ENCODE results near the gene MAFB.
"Not testable (repeated sequence)": the region's sequence is repeated elsewhere in the genome, so short reads cannot be mapped to it uniquely, and the experiment has no call there.

Gene MAFB

DNA sequence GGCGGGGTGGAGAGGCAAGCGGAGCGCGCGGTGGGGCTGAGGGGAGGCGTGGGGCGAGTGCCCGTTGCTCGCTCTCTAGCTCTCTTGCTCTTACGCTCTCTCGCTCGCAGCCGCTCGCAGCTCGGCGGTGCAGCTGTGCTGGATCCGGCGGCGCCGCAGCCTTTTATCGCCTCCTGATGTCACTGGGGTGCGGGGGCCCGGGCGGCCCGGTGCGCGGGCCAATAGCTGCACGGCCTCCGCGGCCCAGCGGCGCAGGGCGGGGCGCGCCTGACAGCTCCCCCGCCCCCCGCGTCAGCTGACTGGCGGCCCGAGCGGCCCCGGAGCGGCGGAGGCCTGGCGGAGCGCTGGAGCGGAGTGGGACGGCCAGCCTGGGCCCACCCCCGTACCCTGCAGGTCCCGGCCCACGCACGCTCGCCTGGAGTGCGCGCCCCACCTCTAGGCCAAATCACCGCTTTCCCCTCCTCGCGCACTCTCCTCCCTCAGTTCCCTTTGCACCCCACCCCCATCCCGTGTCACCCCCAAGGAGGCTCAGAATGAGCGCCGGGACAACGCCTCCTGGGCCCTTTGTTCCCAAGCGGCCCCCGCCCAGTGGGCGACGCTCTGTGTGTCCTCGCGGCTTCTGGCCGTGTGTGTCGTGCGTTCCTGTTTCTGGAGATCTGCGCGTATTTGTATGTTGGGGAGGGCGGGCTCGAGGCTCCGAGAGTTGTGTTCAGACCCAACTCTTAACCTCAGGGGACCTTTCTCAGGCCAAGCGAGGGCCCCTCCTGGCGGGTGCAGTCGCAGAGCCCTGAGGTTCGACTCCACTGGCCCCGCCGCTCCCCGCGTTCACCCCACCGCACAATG, at the start of gene MAFB:
TSS of gene MAFB (minus strand) at position 137 of the 843 bp plus-strand sequence. CDS start 386 bp downstream, outside the sequence.
- no peak for DNase-seq

DNA sequence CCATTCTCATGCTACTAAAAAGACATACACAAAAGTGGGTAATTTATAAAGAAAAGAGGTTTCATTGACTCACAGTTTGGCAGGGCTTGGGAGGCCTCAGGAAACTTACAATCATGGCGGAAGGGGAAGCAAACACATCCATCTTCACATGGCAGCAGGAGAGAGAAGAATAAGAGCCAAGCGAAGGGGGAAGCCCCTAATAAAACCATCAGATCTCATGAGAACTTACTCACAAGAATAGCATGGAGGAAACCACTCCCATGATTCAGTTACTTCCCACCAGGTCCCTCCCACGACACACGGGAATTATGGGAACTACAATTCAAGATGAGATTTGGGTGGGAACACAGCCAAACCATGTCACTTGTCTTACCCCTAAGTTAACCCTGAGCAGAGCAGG, 47.4 kb upstream of the MAFB start:
- not testable (repeated sequence) for DNase-seq

DNA sequence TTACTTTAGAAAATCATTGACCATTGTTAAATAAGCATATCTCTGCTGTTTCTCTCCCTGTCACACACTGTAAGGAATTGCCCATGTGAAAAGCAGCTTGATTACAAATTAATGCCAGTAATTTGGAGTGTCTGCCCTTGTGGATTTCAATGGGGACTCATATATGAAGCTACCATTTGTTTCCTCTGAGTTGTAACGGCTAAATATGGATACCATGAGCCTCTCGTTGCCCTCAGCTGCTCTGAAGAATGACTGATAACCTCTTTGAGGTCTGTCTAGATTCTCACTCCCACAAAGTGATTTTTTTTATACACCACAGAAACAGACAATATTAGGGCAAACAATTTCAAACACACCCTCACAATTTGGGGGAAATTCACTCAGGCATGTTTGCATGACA, 40.0 kb upstream of the MAFB start:
- no peak for DNase-seq

DNA sequence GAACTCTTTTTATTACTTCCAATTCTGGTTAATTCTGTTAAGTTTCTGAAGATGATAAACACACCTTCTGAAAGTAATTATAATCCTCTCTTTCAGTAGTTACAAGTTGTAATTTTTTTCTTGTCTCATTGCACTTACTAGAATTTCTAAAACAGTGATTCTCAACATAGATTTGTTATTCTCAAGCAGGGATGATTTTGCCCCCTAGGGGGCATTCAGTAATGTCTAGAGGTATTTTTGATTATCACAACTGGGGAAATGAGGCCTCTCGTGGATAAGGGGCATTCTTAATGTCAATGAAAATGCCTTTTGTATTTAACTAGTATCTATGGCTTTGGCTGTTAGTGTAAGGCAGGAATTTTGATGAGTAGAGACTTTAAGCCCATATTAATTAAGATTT, 39.4 kb upstream of the MAFB start:
- DNase-seq = no peak

DNA sequence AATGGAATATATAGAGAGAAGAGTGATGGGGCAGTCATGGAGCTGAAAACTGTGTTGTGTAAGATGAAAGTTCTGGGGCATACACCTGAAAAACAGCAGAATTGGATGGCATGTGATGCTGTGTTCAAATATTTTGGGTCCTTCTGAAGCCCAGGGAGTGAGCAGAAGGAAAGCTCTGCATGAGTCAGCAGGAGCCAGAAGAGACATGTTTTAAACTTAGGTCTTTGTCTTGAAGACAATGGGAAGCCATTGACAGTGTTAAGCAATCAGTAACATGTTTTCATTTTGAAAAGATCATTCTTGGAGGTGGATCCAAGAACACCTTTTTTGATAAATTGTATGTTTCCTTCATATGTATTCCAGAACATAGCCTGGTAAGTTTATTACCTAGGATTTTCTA, 38.9 kb upstream of the MAFB start:
- no peak for DNase-seq

DNA sequence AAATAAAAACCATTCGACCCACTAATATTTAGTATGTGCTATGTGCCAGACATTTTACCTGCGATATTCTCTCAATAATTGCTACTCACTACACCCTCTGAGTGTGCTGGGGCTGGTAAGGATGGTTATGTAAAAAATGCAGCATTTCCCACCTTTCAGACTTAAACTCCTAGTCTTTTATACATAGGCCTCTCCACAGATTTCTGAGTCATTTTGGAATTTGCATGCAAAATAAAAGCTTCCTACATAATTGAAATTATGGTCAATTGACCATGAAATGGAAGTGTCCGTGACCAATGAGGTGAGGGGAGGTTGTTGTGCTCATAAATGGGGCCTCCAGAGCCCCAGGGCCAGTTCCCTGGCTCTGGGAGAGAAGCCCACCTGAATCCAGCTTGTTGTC, 37.7 kb upstream of the MAFB start:
- no peak for DNase-seq

DNA sequence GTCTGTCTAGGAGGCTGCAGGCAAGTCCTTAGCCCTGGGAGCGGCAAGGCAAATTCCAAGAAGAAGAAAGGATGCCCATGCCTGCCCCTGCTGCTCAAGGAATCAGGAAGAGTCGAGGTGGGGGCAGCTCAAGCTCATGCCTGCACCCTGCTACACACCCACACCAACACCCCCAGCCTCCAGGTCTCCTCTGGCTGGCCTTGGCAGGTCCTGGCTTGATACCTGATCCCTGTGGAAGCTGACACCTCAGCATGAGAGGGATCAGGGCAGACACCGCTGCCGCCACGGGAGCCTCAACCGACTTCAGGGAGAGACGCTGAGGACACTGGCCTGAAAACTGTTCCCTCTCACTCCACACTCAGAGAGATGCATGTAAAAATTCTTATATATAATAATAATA, 35.5 kb upstream of the MAFB start:
- DNase-seq = no peak

DNA sequence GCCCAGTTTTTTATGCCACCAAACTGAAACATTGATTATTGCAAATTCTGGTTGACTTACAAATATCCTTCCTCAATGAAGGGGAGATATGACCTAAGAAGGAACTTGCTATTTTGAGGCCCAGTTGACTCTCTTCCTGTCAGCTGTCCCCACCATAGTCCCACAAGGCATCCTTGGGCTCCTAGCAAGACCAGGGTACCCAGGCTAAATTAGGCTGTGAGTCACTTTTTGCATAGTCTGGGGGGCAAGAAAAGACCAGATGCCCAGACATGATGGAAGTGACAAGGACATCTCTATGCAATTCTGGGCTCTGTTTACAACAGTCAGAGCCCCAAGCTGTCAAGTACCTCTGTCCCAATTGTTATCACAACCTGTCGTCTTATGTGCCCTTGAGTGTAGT, 31.8 kb upstream of the MAFB start:
- no peak for DNase-seq

DNA sequence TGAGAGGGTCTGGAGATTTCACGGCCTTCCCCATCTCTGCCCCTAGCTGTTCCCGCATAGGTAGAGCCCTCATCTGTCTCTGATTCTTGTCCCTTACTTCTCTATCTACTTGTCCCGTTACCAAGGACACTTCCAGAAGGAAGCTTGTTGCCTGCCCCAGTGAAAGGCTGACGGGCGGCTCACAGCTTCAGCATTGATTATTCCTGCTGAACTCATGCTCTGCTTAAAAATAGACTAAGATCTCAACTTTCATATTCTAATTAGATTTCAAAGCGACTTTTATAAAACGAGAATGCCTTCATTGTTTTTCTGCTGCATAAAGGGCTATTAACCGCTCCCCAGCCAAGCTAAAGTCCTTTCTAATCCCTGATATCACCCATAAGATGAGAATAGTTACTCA, 31.1 kb upstream of the MAFB start:
- DNase-seq = no peak

DNA sequence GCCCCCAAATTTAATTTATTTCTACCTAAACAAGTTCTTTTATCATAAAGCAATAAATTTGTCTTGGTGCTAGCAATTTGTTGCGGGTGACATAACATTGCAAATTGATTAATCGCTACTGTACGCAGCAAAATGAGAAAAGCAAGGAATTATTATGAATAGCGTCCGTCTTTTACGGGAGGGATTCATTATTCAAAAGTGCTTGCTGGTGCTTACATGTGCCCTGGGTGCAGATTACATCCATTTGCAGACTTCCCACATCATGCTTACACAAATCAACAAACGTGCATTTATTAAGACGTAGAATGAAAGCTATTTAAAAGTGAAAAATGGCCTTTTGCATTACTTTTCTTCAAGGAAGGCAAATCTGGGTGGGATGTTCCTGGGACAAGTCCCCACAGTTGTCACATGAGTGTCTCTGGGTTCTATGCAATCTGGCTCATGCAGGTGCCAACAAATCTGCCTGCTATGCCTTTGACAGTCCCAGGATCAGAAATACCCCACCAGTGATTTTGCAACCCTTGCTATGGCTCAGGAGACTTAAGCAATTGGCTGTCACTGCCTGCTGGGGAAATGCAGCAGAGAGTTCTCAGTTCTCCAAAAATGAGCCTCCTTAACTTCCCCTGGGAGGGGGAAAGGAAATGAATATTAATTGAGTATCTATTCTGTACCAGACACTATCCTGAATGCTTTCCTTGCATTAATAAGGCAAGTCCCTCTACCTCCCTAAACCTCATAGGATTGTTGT, 30.1 kb upstream of the MAFB start:
- no peak for DNase-seq

DNA sequence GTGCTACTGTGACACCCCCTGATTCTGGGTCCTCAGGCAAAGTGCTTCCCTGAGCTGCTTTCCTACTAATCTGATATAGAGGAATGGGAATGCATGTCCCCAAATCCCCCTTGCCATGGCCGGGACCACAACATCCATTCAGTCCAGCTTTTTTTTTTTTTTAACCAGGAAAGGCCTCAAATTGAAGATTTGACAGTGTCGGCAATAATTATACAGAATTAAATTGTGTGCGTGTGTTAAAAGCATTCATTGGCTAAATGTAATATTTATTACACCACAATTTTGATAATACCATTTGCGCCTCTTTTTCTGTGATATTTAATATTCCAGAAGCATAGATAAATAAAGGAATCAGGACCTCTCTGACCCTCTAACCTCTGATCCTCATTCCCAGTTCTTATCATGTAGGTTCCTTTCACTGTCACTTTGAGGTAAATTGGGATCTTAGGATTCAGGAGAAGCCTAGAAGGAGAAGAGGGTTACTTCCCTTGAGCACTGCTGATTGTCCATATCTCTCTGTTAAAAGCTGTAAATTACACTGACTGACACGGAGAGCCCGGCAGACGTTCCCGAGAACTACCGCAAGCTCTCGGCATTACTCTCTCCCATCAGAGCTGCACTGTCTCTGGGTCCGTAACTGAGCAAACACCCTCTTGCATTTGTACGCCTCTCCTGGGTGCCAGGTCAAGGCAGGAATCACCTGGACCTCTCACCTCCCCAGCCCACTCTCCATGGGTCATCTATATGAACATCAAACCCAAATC, 29.4 kb upstream of the MAFB start:
- no peak for DNase-seq

DNA sequence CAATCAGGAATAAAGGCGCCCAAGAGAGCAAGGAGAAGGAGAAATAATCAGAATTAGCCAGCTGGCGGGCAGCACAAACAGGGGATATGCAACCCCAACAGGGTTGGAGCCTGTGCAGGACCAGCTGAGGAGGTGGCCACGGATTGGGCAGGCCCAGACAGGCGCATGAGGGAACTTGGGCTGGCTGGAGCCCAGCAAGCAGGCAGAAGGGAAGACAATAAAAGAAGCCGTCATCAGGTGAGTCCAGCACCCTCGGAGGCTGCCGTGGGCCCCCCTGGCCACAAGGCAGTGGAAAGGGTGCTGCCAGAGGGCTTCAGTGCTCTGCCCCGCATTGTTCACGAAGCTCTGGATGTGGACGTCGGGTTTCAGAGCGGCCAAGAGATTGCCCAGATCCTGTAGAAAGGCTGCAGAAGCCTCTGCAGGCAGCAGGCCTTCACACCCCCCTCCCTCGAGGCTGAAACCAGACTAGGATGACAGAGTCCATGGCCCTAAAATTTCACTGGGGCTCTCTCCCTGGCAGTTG, 28.4 kb upstream of the MAFB start:
- DNase-seq = no peak

DNA sequence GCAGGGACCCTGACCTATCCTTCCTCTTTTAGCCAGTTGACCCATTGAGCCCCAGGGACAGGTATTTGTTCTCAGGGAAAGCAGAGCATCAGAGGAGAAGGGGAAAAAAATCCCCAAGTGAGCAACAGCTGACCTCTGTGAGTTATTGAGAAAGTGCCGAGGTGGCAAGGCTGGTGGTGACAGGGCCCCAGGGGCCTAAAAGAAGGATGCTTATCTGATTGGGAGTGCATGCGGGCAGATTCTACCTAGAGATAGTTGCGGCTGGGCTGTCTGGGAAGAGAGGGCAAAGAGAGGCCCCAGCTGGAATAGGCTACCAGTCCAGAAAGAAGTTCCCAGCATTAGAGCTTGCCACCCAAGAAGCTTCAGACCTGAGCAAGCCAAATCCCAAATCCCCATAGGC, 26.5 kb upstream of the MAFB start:
- no peak for DNase-seq

DNA sequence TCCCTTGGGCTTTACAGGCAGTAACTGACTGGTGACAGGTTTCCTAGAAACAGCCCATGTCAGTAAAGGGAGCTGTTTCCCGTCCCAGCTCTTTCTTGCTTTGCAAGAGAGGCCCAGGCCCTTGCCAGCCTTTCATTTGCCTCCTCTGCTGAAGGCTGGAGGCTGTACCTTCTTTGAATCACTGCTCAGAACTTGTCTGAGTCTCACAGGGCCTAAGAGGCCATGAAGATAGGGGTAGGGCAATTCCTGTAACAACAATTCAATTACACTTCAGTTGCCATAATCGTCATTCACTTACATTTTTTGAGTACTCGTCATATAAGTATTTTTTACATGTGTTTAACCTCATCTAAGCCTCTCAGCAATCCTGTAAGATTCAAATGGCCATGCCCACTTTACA, 25.9 kb upstream of the MAFB start:
- no peak for DNase-seq

DNA sequence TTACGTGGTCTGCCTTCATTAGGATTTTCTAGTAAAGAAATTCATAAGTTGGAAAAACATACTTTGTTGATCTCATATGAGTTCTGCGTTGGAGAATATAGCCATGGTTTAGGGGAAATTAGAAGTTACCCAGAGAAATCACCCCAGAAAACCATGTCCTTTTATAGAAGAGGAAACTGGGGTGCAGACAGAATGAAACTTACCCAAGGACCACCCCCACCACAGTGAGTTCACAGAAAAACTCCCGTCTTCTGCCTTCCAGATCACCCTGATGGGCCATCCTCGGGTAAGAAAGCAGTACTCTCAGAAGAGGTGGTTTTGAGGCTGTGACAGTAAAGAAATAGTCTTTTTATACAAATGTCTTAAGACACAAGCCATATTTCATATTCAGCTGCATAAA, 25.1 kb upstream of the MAFB start:
- DNase-seq = no peak

DNA sequence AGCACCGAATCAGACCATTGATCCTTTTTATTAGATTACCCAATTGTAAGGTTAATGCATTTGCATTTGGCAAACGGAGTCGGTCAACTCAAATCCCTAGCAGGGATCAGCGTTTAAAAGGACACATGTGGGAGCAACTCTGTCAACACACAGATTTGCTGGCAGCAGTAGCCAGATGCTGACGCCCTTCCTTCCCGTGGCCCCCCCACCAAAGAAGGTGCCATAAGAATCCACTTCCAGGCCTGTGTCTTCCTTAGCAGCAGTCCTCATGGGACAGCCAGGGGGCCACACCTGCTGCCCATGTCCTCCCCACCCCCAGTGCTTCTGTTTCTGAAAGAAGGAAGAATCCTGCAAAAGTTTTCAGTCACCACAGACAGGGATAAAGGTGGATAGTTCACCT, 24.5 kb upstream of the MAFB start:
- no peak for DNase-seq

DNA sequence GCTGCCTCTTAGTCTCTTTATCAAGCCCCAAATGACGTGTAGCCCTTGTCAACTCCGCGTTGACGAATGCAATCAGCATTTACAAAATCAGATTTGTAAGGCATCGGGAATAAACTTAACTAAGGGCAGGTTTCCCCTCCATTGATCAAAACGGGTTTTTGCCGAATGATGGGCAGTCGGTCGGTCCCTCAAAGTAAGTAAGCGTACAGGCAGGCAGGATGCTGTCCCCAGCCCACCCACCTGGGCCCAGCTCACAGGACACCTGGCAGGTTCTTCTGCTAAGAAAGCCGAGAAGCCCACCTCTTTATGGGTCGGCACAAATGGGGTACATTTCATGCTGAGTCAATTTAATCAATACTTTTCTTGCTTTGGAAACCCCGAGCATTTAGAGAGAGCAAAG, 22.0 kb upstream of the MAFB start:
- no peak for DNase-seq

DNA sequence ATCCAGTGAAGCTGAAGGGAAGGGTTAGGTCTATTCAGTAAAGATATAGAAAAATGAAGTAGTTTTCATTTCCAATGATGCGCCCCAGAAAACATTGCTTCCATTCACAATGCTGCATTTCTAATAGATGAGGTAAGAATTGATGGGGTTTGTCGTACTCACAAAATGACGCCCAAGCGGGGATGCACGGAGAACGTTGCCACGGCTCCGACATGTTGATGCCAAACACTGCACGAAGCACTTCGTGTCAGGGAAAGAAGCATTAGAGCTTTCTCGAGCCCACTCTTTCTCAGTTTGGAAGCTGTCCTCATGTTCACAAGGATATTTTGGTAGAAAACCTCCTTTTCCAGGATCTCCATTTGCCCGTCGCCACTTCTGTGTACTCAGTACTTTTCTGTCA, 21.6 kb upstream of the MAFB start:
- no peak for DNase-seq

DNA sequence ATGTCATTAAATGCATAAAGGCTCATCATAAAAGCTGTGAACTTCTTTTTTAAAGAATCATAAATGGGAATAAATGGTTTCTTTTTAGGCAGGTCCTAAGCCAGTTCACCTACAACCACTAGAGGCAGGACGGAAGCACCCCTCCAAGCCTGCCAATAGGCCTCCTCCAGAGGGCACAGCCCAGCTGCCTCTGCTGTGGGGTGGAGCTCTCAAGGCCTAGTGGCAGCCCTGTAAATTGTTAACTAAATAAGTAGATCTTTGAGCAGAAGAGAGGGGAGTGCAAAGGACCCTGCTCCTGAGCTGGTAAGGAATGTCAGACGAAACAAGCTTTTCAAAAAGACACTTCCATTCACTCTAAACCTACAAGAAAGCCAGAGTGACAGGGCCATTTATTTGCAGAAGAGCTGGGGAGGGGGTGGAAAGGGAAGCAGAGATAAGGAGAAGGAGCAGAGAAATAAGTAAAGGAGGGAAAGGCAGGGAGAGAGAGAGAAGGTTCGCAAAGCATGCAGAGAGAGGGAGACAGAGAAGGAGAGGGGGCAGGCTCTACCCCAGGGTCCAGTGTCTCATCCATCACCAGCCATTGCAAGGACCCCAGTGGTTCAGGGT, 18.0 kb upstream of the MAFB start:
- no peak for DNase-seq

DNA sequence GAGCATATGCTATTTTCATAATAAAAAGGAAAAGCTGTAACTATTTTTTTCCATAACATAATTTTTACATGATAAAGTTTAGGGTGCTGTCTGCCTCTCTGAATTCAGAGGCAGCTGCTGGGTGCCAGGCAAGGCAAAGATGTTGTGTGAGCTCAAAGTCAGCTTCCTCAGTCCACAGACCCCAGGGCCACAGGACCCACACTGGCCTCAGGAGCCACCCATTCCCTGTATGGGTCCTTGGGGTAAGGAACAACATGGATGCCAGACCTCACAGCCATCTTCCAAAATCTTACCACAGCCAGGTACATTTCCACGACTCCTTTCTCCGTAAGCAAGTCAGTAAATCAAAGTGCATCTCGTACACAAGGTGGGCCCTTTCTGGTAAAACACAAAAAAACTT, 16.4 kb upstream of the MAFB start:
- DNase-seq = no peak

DNA sequence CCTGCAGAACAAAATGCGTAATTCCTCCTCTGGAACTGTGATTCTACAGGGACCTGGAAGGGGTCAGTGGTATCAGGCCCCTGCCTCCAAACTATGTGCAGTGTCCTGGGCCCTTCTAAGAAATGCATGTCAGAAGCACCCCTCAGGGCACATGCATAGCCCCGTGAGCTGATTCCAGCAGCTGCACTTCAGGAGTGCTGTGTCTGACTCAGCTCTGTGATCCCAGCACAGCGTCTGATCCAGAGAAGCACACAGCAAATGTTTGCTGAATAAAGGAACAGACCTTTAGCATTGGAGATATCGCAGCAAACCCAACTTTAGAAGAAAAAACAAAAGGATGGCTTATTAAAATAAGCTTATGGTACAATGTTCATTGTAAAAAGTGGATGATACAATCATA, 15.8 kb upstream of the MAFB start:
- DNase-seq = no peak

DNA sequence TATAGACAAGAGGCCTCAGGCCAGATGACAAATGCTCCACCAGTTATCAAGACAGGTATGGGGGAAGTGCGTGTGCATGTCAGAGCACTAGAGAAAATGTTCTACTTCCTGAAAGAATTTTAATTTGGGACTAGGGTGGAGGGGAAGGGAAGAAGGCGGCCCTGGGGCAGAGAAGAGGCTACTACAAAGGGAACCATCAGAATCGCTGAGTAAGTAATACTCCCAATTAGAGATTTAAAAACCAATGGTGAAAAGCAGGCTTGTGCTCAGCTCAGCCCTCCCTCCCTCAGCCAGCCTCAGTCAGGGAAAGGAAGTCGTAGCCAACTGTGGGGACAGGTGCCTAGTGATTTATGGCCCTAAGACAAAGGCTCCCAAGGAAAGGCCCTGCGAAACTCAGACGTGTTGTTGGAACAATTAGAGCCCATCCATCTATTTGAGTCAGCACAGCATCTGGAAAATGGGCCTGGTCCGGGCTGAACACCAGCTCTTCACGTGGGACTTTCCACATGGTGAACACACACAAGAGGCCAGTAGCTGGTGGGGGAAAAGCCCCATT, 15.0 kb upstream of the MAFB start:
- DNase-seq = no peak

DNA sequence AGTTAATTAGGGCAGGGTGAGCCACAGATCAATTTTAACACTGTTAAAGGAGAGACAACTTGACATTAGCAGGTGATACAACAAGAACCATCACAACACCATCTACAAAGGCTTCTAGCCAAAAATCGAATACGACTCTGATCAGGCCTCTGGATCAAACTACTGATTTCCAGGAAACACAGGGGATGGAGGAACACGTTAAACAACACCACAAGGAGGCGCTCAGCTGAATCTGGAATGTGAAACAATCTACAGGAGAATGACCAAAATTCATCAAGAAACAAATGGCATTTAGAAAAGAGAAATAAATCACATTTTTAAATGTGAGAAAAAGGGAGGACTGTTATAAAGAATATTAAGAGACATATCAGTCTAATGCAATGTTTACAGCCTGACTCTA, 13.5 kb upstream of the MAFB start:
- no peak for DNase-seq
